EH (cell line): ENCODE results near the gene DIS3L2.

Source experiments
- DNase-seq: peaks from one replicate; pipeline ENCODE4 v3.0.0-alpha.2; 2015; ENCODE audit warnings: low read depth

DIS3L2 gene

GRCh38 chr2:232183279-232183678 is 221.8 kb downstream of the DIS3L2 start:
- no peak for DNase-seq

- no peak for DNase-seq
Measured at GRCh38 chr2:232184346-232184745, 222.8 kb downstream of the DIS3L2 start.

- no peak for DNase-seq
Measured at GRCh38 chr2:232190796-232191195, 229.3 kb downstream of the DIS3L2 start.

GRCh38 chr2:232195487-232195886 is 234.0 kb downstream of the DIS3L2 start:
- no peak for DNase-seq

GRCh38 chr2:232196802-232197201 is 235.3 kb downstream of the DIS3L2 start:
- no peak for DNase-seq

- DNase-seq = peak; percentile 32
Measured at GRCh38 chr2:232200195-232200594, 238.7 kb downstream of the DIS3L2 start.

- DNase-seq = peak; percentile 54
Measured at GRCh38 chr2:232203166-232203891, 241.8 kb downstream of the DIS3L2 start.

- no peak for DNase-seq
Measured at GRCh38 chr2:232203936-232204335, 242.4 kb downstream of the DIS3L2 start.

GRCh38 chr2:232204457-232204931 is 243.0 kb downstream of the DIS3L2 start:
- DNase-seq = peak; percentile 15

- DNase-seq = no peak
Measured at GRCh38 chr2:232207174-232207573, 245.7 kb downstream of the DIS3L2 start.

GRCh38 chr2:232210306-232210705 is 248.8 kb downstream of the DIS3L2 start:
- no peak for DNase-seq

GRCh38 chr2:232211743-232212686 is 250.5 kb downstream of the DIS3L2 start:
- DNase-seq = no peak

- DNase-seq = no peak
Measured at GRCh38 chr2:232213176-232213575, 251.7 kb downstream of the DIS3L2 start.

- DNase-seq = no peak
Measured at GRCh38 chr2:232214053-232214452, 252.5 kb downstream of the DIS3L2 start.

GRCh38 chr2:232216028-232216427 is 254.5 kb downstream of the DIS3L2 start:
- no peak for DNase-seq

GRCh38 chr2:232218778-232219495 is 257.4 kb downstream of the DIS3L2 start:
- DNase-seq = no peak

GRCh38 chr2:232219496-232219870 is 258.0 kb downstream of the DIS3L2 start:
- no peak for DNase-seq

- no peak for DNase-seq
Measured at GRCh38 chr2:232219932-232220331, 258.4 kb downstream of the DIS3L2 start.

GRCh38 chr2:232225429-232225828 is 263.9 kb downstream of the DIS3L2 start:
- no peak for DNase-seq

GRCh38 chr2:232225895-232226294 is 264.4 kb downstream of the DIS3L2 start:
- no peak for DNase-seq

GRCh38 chr2:232228332-232228731 is 266.8 kb downstream of the DIS3L2 start:
- no peak for DNase-seq
